HEK293T (cell line): ENCODE results near the gene ASPM.

Experiments
- BHLHE40 ChIP-seq: fragments of 450-650 bp; IDR thresholded peaks from 2 replicates; pipeline ENCODE4 v1.6.1; 2016; ENCODE audit warnings: mild to moderate bottlenecking, moderate library complexity, borderline replicate concordance
- FOXA1 ChIP-seq: fragments of 450-650 bp; IDR thresholded peaks from 2 replicates; pipeline ENCODE4 v1.6.1; 2016; ENCODE audit warnings: mild to moderate bottlenecking
- HDGF ChIP-seq: fragments of 450-650 bp; IDR thresholded peaks from 2 replicates; pipeline ENCODE4 v1.6.1; 2017; ENCODE audit warnings: antibody characterized with exemption, borderline replicate concordance
- SP1 ChIP-seq: fragments of 450-650 bp; IDR thresholded peaks from 2 replicates; pipeline ENCODE4 v1.6.1; 2017
- SUZ12 ChIP-seq: fragments of 450-650 bp; IDR thresholded peaks from 2 replicates; pipeline ENCODE4 v1.6.1; 2016; ENCODE audit warnings: mild to moderate bottlenecking

DNA sequence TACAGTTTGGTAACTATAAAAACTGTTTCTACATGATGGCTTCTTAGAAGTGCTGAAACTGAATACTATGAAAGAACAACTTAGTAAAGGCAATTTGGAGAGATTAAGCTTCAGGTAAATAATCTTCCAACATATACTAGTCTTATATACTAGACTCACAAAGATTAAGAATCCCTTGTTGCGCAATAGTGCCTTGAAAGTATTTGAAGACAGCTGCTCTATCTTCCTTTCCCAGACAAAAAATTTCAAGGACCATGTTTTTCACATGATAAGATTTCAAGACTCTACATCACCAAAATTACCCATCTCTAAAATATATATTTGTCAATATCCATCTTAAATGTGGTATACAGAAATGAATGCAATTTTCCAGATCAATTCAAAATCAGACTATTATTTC, 37.7 kb upstream of the ASPM start:
- TF ChIP-seq BHLHE40, result no peak
- TF ChIP-seq HDGF, result no peak
- TF ChIP-seq SUZ12, result no peak
- TF ChIP-seq SP1, result no peak
- TF ChIP-seq FOXA1, result no peak
